Amygdala (tissue), 56 donors: ENCODE results near the gene POMC.
A peak's percentile ranks its signal among the peaks of the same experiment; 100 is the strongest.
"Not testable (repeated sequence)": the region's sequence is repeated elsewhere in the genome, so short reads cannot be mapped to it uniquely, and the experiment has no call there.

Source experiments
- DNase-seq, 56 donors: peaks; one replicate each; lab custom pipeline; 2025; lab: John Stamatoyannopoulos, UW

Gene POMC

DNA sequence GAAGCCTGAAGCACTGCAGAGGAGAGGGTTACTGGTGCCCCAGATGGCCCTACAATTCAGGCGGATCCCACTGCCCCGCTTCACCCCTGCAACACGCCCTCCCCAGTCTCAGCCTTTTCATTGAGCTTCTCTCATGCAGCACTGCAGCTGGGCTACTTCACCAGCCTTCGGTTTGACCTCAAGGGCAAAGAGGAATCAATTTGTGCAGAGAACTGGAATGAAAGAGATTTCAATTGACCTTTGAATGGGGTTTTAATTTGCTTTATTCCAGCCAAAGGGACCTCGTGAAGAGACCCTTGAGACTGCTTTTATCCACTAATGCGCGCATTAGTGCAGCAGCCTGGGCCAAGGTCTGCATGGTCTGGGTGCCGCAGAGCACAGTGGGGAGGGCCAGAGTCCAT is 8.8 kb upstream of the POMC start:
- no peak for DNase-seq

DNA sequence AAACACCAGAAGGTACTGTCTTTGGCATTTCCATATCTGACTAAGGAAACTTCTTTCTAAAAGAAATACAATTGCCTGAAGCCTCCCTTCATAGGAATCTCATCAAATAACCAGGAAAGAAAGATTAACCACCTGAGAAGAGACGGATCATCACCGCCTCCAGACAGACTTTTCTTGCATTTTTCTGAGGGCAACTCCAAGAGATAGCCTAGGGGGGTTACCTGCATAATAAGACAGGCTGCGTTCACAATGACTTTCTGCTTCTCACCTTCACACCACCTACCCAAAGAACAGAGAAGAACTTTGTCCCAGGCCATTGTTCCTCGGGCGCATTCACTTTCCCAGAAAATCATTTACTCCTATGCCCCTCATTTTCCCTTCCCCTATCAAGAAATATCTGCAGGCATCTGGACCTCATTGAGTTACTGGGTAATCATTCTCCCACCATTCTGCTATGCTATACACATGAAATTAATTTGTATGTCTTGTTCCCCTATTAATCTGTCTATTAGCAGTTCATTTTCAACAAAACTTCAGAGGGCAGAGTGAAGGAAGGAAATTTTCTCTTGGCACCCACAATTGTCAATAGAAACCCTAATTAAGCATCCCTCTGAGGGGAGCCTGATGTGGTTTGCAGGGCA is 8.3 kb upstream of the POMC start:
- DNase-seq, result no peak

DNA sequence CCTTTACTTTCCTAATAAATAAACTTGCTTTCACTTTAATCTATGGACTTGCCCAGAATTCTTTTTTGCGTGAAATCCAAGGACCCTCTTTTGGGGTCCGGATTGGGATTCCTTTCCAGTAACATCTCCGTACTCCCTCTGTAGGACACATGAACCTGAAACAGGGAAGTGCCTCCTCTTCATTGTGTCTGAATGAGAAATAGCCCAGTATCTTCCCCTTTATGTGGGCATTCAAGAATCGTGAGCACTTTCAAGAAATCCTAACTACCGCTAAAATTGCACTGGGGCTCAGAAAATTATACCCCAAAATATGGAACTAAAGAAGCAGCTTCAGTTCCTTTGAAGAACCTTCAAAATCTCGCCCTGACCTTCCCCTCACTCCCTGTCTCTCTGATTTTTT is 7.8 kb upstream of the POMC start:
- no peak for DNase-seq

DNA sequence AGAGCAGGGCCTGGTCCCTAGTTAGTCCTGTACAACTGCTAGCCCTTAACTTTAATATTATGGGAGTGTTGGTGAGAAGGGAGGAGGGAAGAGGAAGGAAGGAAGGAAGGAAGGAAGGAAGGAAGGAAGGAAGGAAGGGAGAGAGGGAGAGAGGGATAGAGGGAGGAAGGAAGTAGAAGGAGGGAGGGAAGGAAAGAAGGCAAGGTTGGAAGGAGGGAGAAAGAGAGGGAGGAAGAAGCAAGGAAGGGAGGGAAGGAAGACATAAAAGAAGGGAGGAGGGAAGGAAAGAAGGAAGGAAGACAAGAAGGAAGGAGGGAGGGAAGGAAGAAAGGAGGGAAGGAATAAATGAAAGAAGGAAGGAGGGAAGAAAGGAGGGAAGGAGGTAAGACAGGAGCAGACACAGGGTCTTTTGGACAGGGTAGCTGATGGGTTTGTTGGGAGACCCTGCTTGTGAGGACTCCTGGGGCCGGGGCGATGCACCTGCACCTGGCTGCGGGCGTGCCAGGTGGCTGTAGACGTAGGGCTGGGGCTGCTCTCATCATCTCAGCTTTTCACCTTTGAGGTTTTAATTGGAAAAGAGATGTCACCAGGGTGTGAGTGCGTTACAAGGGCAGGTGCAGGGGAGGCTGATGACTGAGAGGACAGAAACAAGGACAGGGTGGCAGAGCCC is 5.9 kb upstream of the POMC start:
- DNase-seq, result no peak

DNA sequence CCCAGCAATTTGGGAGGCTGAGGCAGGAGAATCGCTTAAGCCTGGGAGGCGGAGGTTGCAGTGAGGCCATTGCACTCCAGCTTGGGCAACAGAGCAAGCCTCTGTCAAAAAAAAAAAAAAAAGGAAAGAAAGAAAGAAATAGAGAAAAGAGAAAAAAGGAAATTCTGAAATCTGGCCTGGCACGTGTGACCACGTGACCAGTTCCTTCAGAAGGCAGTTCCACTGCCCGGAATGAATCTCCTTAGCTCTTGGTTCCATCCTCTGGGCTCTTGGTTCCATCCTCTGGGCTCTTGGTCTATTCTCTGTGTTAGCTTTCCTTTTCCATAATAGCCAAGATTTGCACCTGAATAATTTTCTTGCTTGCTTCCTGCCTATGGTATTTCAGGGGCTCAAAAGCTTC is 5.3 kb upstream of the POMC start:
- no peak for DNase-seq

DNA sequence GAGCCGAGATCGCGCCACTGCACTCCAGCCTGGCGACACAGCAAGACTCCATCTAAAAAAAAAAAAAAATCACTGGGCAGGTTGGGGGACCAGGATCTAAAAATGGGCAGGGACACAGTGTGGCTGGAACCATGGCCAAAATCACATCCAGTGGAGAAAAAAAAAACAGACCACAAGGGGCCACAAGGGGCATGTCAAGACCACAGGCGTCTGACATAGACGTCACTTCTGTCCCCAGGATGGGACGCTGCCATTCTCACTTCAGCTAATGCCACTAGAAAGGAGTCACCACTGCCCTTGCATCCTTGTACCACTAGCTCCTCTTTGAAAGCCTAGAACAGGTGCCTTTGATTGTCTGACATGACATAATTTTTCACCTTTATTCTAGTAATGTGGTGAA is 2.5 kb upstream of the POMC start:
- DNase-seq, result no peak

DNA sequence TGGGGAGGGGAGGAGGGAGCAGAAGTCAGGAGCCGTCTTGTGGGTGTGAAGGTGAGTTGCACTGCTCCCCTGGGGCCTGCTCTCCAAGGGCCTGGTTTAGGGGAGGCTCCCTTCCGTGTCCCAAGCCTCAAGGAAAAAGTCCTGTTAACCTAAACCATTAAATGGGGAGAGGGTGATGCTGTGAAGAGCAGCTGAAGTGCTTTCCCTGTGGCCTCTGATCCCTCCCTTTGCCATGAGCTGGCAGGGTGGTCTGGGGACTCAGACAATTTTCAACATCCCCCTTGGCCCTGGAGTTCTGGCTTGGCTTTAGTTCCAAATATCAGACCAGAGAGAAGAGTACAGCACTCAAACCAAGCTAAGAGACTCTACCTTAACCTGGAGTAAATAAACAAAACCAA is 692 bp upstream of the POMC start:
- DNase-seq, result no peak

DNA sequence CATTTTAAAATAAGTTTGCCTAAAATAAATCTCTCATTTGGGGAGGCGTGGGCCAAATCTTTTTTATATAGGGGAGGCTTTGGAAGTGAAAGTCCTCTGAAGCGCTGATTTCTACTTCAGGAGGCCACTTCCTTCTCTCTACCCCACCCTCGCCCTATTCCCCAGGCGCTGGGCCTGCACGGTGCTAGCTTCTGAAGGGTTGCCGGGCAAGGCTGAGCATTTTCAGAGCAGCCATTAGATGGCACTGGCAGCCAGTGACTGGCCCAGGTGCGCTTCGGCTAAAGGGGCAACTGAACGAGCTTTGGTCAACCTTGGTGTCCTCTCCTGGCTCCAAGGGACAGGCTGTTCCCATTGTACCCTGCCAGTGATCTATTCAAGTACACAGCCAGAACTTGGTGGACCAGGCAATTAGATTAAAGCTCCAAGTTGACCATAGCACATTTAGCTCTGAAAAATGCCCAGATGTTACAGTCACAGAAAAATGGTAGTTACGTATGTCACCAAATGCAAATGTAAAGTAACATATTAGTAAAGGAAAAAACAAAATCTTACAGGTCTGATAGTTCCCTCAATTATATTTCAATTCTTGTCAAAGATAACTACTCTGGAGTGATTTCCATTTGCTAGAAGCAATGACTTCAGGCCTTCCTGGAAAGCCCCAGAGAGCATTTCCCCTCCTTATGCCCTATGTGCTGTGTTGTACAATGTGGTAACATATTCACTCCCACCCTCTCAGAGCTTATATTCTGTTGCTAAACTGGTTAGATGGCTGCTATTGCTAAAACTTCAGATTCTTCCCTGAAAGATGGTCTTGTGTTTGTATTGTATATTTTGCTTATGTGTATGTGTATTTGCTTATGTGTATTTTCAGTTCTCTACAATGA is 2.1 kb downstream of the POMC start:
- DNase-seq, result peak in 19 of 56 donors; percentile 5 to 43 (median 15)

DNA sequence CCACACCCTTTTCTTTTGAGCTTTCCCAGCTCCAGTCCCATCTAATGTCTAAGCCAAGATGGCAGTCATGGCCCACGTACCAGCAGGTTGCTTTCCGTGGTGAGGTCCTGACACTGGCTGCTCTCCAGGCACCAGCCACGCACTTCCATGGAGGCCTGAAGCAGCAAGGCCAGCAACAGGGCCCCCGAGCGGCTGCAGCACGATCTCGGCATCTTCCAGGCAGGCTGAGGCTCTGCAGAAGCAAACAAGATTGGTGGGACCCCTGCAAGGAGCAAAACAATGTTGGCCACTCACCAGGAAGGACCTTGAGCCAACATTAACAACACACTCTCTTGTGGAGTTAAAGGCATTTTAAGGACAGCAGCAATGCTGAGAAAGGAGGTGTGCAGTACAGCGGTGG is 3.8 kb downstream of the POMC start:
- no peak for DNase-seq

DNA sequence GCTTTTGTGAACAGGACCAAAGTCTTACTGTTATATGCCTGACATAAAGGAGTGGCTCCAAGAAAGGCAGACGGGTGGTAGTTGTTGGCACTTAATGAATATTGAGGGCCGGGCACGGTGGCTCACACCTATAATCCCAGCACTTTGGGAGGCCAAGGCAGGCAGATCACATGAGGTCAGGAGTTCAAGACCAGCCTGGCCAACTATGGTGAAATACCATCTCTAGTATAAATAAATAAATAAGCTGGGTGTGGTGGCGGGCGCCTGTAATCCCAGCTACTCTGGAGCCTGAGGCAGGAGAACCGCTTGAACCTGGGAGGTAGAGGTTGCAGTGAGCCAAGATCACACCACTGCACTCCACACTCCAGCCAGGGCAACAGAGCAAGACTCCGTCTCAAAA is 6.3 kb downstream of the POMC start:
- not testable (repeated sequence) for DNase-seq

DNA sequence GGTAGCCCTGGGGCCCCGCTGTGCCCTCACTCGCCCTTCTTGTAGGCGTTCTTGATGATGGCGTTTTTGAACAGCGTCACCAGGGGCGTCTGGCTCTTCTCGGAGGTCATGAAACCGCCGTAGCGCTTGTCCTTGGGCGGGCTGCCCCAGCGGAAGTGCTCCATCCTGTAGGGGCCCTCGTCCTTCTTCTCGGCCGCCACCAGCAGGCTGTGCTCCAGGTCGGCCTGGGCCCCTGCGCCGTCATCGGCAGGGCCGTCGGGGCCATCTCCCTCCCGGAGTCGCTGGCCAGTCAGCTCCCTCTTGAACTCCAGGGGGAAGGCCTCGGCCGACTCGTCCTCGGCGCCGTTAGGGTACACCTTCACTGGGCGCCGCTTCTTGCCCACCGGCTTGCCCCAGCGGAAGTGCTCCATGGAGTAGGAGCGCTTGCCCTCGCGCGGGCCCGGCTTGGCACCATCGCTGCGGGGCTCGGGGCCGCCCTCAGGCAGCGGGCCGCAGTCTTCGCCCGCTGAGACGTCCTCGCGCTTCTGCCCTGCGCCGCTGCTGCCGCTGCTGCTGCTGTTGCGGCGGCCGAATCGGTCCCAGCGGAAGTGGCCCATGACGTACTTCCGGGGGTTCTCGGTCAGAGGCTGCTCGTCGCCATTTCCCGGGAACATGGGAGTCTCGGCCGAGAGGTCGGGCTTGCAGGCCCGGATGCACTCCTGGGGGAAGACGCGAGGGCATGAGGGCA is 7.2 kb downstream of the POMC start:
- peak in 13 of 56 donors; percentile 3 to 28 (median 15) for DNase-seq

DNA sequence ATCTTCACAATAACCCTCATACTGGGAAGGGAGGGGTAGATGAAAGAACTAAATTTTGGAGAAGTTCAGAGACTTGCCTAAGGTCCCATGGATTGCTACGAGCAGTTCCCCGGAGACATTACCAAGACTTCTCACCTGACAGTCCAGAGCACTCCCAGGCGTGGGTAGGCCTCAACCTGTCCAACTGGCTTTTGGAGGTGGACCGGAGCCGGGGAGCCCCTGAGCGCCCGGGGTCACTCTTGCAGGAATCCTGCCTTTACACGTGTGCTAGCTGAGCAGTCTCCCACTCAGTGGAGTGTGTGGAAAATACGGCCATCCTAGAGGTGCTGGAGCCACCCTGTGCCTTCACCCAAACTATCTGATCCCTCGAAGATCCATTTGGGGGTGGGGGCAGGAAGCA is 8.0 kb downstream of the POMC start:
- no peak for DNase-seq

DNA sequence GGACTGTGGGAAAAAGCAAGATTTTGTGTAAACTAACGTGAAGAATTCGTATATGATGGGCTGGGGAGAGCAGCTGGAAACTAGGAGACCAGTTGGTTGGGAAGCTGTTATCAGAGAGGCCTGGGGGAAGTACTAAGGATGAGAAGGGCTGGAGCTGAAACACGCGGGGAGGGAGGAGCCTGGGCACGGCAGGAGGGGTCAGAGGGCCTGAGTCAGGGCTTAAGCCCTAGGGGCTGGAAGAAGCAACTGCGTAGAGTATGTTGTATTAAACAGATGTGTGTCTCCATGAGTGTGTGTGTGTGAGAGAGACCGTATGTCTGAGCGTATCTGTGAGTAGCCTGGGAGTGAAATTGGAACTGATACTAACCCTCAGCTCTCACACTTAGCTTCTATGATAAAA is 8.4 kb downstream of the POMC start:
- DNase-seq, result no peak

DNA sequence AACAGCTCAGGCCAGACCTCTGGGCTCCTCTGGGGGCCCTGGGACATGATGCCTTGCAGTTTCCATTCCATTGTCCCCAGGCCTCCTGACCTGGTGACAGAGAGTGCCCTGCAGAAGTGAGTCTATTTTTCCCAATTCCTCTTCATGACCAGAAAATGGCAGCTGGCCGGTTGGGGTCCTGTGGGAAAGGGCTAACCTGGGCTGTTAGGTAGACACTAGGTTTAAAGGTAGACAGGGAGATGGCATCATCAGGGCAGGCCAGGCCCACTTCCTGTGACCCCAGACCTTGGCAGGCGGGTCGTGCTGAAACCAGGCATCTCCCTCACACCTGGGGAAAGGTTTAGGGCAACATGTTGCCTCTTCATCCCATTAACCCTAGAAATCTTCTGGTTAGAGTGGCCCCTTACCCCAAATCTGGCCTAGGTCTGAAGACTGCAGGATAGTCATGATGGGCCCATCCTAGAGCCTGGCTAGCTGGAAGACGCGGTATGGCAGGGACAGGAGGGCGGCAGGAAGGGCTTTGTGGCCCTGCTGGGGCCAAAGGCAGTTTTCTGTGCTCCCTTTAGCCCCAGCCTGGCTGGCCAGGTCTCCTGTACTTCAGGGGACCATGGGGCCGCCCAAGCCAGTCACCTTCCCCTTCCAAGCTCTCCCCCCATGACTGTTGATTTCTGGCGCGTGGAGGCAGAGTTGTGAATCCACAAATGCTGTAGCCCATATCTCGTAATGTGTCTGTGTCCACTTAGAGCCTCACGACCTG is 10.1 kb downstream of the POMC start:
- no peak for DNase-seq

DNA sequence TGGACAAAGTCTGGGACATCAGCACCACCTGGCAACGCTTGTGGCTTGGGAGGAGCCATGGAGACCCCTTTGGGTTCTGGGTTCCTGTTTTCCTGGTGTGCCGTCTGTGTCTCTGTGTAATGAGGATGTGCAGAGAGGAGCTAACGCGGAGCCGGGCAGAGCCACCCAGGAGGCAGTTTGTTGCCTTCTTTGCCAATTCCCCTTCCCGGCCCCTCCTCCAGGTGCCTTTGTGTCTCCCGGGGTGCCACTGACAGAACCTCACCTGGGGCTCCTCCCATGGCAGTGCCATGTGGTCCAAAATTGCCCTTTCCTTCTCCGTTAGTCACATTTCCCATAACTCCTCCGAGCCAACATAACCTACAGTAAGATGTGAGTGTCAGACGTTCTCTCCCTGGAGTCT is 13.0 kb downstream of the POMC start:
- DNase-seq, result no peak

DNA sequence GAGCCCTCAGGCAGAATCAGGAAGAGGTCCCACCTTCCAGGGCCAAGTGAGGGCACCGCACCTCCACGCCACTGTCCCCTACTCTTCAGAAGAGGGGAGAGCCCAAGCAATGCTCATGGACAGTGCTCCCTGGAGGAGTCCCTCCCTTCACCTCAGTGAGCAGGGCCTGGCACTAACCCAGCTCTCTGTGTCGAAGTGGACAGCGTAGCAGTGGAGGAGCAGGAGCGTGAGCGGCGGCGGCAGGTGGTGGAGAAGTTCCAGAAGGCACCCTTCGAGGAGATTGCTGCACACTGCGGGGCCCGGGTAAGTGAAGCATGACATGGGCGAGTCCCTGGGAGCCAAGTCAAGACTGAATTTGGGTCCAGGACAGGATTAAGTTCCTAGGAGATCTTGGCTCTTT is 16.7 kb downstream of the POMC start:
- DNase-seq, result peak in 2 of 56 donors; percentile 4

DNA sequence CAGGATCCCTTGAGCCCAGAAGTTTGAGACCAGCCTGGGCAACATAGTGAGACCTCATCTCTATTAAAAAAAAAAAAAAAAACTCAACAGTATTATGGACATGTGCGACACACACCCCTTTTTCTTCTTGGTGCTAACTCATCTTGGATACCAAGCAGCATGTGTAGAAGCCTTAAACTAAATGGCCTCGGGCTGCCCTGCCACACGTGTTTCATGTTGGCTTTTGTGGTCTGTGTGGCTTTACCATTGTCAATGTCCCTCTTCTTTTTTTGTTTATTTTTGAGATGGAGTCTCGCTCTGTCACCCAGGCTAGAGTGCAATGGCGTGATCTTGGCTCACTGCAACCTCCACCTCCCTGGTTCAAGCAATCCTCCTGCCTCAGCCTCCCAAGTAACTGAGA is 17.4 kb downstream of the POMC start:
- DNase-seq, result not testable (repeated sequence)

DNA sequence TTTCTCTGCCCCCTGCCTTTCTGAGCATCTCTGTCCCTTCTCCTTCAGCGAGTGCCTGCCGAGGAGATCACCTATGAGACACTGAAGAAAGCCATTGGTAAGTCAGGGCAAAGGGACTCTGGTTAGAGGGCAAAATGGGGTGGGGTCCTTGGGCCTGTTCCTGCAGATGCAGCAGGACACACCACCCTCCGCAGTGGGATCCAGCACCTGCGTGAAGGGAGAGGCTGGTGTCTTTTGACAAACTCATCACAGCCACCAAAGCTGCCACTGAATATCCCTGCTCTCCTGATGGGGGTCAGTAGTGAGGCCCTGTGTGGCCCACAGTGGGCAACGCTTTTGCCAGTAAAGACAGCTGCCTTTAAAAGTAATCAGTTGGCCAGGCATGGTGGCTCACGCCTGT is 18.7 kb downstream of the POMC start:
- no peak for DNase-seq

DNA sequence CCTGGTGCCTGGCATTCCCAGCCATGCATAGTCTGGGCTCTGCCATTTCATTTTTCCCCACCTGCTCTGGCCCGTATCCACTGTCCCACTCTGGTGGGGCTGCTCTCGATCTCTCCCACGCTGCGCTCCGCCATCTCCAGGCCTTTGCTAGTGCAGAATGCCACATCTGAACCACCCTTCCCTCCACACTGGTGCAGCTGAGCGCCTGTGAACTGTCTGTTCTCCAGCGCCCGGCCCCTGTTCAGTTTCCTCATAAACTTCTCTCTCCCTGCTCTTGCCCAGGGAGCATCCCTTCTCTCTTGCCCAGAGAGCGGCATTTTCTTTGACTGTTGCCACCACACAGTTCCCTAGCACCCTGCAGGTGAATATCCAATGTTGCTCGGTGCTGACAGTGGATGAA is 21.5 kb downstream of the POMC start:
- DNase-seq, result no peak

DNA sequence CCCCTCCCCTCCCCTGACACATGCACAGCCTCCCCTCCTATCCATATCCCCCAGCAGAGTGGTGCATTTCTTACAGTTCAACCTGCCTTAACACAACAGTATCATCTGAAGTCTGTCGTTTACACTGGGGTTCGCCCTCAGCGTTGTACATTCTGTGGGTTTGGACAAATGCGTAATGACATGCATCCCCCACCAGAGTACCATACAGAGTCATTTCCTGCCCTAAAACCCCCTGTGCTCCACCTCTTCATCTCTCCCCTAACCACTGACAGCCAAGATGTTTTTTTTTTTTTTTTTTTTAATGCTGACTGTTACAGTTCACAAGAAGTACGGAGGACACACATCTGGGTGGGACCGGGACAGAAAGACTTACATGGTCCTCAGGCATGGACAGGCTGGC is 22.6 kb downstream of the POMC start:
- DNase-seq, result no peak
